Endodermal cell (in vitro differentiated cells): ENCODE data around the gene CFAP221. TPM values are rescaled to one million over a fixed set of nuclear protein-coding genes. Genes with fewer than 3 reads are reported as not detected.

ENCODE experiments used
- DNase-seq: peaks from one replicate; pipeline ENCODE4 v3.0.0-alpha.2; 2017
- H3K27ac ChIP-seq: 2 replicates; pipeline ENCODE4 v1.5.1; 2013; ENCODE audit warnings: mild to moderate bottlenecking, low read depth, low read length, moderate library complexity
- H3K27me3 ChIP-seq: 2 replicates; pipeline ENCODE4 v1.6.1; 2013; ENCODE audit warnings: mild to moderate bottlenecking, low read length, moderate library complexity; ENCODE audit not compliant: insufficient read depth, control insufficient read depth, poor library complexity, severe bottlenecking
- H3K36me3 ChIP-seq: 2 replicates; pipeline ENCODE4 v1.7.0; 2013; ENCODE audit warnings: mild to moderate bottlenecking, low read length, moderate library complexity; ENCODE audit not compliant: control insufficient read depth, insufficient read depth
- H3K4me1 ChIP-seq: one replicate; pipeline ENCODE4 v1.7.0; 2013; ENCODE audit warnings: low read length; ENCODE audit not compliant: control insufficient read depth, insufficient read depth
- H3K4me3 ChIP-seq: 2 replicates; pipeline ENCODE4 v1.5.1; 2013; ENCODE audit warnings: mild to moderate bottlenecking, low read length, moderate library complexity
- H3K9ac ChIP-seq: 2 replicates; pipeline ENCODE4 v1.6.1; 2013; ENCODE audit warnings: mild to moderate bottlenecking, low read length, moderate library complexity; ENCODE audit not compliant: poor library complexity, severe bottlenecking; ENCODE audit errors: extremely low read depth
- H3K9me3 ChIP-seq: 2 replicates; pipeline ENCODE4 v1.6.1; 2013; ENCODE audit warnings: mild to moderate bottlenecking, low read length, moderate library complexity; ENCODE audit not compliant: control insufficient read depth
- H3K27ac Mint-ChIP-seq: 2 replicates; pipeline ENCODE4 v1.8.0; 2020; ENCODE audit warnings: mixed read lengths
- H3K27me3 Mint-ChIP-seq: 2 replicates; pipeline ENCODE4 v1.8.0; 2021; ENCODE audit warnings: mild to moderate bottlenecking, mixed read lengths; ENCODE audit not compliant: insufficient read depth
- H3K36me3 Mint-ChIP-seq: 2 replicates; pipeline ENCODE4 v1.8.0; 2020; ENCODE audit warnings: low read depth, mixed read lengths
- H3K4me1 Mint-ChIP-seq: 2 replicates; pipeline ENCODE4 v1.8.0; 2020; ENCODE audit warnings: mixed read lengths
- H3K4me3 Mint-ChIP-seq: 2 replicates; pipeline ENCODE4 v1.8.0; 2020; ENCODE audit warnings: mild to moderate bottlenecking, moderate library complexity, mixed read lengths
- H3K9me3 Mint-ChIP-seq: 2 replicates; pipeline ENCODE4 v1.8.0; 2020; ENCODE audit warnings: mild to moderate bottlenecking, mixed read lengths
- WGBS, 2 experiments: methylation state at CpG; one replicate each; pipeline versions ENCODE4 v1.1.5 to v1.1.7; 2013; ENCODE audit warnings: missing lambda C conversion rate in 2 of 2, mixed read lengths in 1 of 2; ENCODE audit not compliant: insufficient coverage in 1 of 2, insufficient read length in 1 of 2; 5-methylcytosine and 5-hydroxymethylcytosine counted together
- total RNA-seq, 2 donors: library from RNA; stranded (reverse); fragmentation: NEBNext Ultra II Directional in 1 of 2; extraction: Animal tissue kit (Norgen Biotek cat#: 25700) in 1 of 2; gene quantifications; 2 replicates in 1 of 2; 3 replicates in 1 of 2; pipeline ENCODE4 v1.2.1, GENCODE V29; 2021
- TF ChIP-seq, protein P1 (sequence below): fragments of 200-600 bp; sonication (generic); conservative IDR thresholded peaks from 2 replicates; pipeline ENCODE4 v1.5.0; 2021; ENCODE audit warnings: antibody characterized with exemption, mild to moderate bottlenecking

The CFAP221 gene
- total RNA-seq, 2 donors from 2014 or later, result 10.0 to 18.0 TPM

GRCh38 chr2:119550856-119551255, 6.6 kb downstream of the CFAP221 start:
- Mint-ChIP-seq H3K9me3 (no peaks in the 10 kb centered on the region), H3K4me1 (peaks cover 11% of the 10 kb centered on the region), H3K27me3 (no peaks in the 10 kb centered on the region), H3K27ac (no peak overlapping the region), H3K4me3 (no peak overlapping the region), H3K36me3 (peaks cover 16% of the 10 kb centered on the region)
- Histone ChIP-seq H3K27me3 (no peaks in the 10 kb centered on the region), H3K4me1 (peaks cover 2% of the 10 kb centered on the region), H3K9ac (no peak overlapping the region), H3K36me3 (peaks cover 15% of the 10 kb centered on the region), H3K27ac (no peak overlapping the region), H3K4me3 (no peak overlapping the region), H3K9me3 (no peaks in the 10 kb centered on the region)
- DNase-seq, result no peak
- WGBS, 2 experiments, result 90 to 100% methylated on average over 1 of the region's 1 CpG
- TF ChIP-seq, protein P1, sequence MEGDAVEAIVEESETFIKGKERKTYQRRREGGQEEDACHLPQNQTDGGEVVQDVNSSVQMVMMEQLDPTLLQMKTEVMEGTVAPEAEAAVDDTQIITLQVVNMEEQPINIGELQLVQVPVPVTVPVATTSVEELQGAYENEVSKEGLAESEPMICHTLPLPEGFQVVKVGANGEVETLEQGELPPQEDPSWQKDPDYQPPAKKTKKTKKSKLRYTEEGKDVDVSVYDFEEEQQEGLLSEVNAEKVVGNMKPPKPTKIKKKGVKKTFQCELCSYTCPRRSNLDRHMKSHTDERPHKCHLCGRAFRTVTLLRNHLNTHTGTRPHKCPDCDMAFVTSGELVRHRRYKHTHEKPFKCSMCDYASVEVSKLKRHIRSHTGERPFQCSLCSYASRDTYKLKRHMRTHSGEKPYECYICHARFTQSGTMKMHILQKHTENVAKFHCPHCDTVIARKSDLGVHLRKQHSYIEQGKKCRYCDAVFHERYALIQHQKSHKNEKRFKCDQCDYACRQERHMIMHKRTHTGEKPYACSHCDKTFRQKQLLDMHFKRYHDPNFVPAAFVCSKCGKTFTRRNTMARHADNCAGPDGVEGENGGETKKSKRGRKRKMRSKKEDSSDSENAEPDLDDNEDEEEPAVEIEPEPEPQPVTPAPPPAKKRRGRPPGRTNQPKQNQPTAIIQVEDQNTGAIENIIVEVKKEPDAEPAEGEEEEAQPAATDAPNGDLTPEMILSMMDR, result no peak

DNA sequence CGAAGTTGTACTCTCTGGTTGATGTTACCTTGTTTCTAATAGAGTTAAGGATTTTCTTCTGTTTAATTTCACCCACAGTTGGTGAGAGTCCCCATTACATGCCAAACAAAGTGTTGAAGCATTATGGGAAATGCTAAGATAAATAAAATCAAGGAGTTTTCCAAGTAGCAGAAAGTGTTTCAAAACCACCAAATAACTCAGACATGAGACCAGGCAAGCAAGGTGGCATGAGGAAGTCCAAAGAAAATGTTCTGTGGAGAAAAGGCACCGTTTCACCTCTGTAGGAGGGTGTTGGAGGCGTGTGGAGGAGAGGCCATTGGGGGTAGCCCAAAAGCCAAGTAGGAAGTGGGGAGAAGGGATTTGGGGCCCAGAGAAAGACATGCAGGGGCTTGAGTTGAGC, 8.7 kb downstream of the CFAP221 start:
- Mint-ChIP-seq H3K9me3 (no peaks in the 10 kb centered on the region), H3K4me3 (no peak overlapping the region), H3K4me1 (no peaks in the 10 kb centered on the region)

GRCh38 chr2:119553687-119554344, 9.6 kb downstream of the CFAP221 start:
- H3K27ac Mint-ChIP-seq, result no peak overlapping the region
- TF ChIP-seq, protein P1, result no peak
- H3K4me3 Mint-ChIP-seq, result no peak overlapping the region
- H3K9me3 Mint-ChIP-seq, result no peaks in the 10 kb centered on the region
- no peaks in the 10 kb centered on the region for H3K27me3 Mint-ChIP-seq
- no peaks in the 10 kb centered on the region for H3K9me3 ChIP-seq
- no peak overlapping the region for H3K4me3 ChIP-seq
- no peaks in the 10 kb centered on the region for H3K27me3 ChIP-seq
- no peak overlapping the region for H3K27ac ChIP-seq
- H3K4me1 ChIP-seq, result no peaks in the 10 kb centered on the region
- H3K36me3 ChIP-seq, result peaks cover 19% of the 10 kb centered on the region
- H3K4me1 Mint-ChIP-seq, result no peaks in the 10 kb centered on the region
- H3K36me3 Mint-ChIP-seq, result peaks cover 16% of the 10 kb centered on the region
- WGBS, 2 experiments, result 93 to 100% methylated on average over 4 to 7 of the region's 7 CpGs
- DNase-seq, result no peak
- H3K9ac ChIP-seq, result no peak overlapping the region

More for the DNA sequence above, 8.7 kb downstream of the CFAP221 start:
- Histone ChIP-seq H3K4me1 (no peaks in the 10 kb centered on the region), H3K27ac (no peak overlapping the region), H3K9ac (no peak overlapping the region), H3K9me3 (no peaks in the 10 kb centered on the region), H3K4me3 (no peak overlapping the region), H3K36me3 (peaks cover 21% of the 10 kb centered on the region), H3K27me3 (no peaks in the 10 kb centered on the region)
- no peak for DNase-seq
- TF ChIP-seq, protein P1, result no peak
- Mint-ChIP-seq H3K36me3 (peaks cover 16% of the 10 kb centered on the region), H3K27me3 (no peaks in the 10 kb centered on the region), H3K27ac (no peak overlapping the region)
- 91 to 100% methylated on average over 2 to 3 of the region's 3 CpGs for WGBS, 2 experiments
